ENCODE data around the gene MYO18A.
A peak's percentile ranks its signal among the peaks of the same experiment; 100 is the strongest.
"Not testable (repeated sequence)": the region's sequence is repeated elsewhere in the genome, so short reads cannot be mapped to it uniquely, and the experiment has no call there.

The MYO18A gene, protein sequence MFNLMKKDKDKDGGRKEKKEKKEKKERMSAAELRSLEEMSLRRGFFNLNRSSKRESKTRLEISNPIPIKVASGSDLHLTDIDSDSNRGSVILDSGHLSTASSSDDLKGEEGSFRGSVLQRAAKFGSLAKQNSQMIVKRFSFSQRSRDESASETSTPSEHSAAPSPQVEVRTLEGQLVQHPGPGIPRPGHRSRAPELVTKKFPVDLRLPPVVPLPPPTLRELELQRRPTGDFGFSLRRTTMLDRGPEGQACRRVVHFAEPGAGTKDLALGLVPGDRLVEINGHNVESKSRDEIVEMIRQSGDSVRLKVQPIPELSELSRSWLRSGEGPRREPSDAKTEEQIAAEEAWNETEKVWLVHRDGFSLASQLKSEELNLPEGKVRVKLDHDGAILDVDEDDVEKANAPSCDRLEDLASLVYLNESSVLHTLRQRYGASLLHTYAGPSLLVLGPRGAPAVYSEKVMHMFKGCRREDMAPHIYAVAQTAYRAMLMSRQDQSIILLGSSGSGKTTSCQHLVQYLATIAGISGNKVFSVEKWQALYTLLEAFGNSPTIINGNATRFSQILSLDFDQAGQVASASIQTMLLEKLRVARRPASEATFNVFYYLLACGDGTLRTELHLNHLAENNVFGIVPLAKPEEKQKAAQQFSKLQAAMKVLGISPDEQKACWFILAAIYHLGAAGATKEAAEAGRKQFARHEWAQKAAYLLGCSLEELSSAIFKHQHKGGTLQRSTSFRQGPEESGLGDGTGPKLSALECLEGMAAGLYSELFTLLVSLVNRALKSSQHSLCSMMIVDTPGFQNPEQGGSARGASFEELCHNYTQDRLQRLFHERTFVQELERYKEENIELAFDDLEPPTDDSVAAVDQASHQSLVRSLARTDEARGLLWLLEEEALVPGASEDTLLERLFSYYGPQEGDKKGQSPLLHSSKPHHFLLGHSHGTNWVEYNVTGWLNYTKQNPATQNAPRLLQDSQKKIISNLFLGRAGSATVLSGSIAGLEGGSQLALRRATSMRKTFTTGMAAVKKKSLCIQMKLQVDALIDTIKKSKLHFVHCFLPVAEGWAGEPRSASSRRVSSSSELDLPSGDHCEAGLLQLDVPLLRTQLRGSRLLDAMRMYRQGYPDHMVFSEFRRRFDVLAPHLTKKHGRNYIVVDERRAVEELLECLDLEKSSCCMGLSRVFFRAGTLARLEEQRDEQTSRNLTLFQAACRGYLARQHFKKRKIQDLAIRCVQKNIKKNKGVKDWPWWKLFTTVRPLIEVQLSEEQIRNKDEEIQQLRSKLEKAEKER (N-terminal part only)

GRCh38 chr17:29180034-29180787, at the start of gene MYO18A:
MYO18A (minus strand) TSS chr17:29180398; CDS start chr17:29166940, 13,458 bp downstream.
- peak within 1 kb of the TSS; percentile 87 for H3K27ac ChIP-seq
- TF ChIP-seq ZFX (IDR thresholded peaks at IDR 0.05), result peak; percentile 44
- TF ChIP-seq, protein P1, sequence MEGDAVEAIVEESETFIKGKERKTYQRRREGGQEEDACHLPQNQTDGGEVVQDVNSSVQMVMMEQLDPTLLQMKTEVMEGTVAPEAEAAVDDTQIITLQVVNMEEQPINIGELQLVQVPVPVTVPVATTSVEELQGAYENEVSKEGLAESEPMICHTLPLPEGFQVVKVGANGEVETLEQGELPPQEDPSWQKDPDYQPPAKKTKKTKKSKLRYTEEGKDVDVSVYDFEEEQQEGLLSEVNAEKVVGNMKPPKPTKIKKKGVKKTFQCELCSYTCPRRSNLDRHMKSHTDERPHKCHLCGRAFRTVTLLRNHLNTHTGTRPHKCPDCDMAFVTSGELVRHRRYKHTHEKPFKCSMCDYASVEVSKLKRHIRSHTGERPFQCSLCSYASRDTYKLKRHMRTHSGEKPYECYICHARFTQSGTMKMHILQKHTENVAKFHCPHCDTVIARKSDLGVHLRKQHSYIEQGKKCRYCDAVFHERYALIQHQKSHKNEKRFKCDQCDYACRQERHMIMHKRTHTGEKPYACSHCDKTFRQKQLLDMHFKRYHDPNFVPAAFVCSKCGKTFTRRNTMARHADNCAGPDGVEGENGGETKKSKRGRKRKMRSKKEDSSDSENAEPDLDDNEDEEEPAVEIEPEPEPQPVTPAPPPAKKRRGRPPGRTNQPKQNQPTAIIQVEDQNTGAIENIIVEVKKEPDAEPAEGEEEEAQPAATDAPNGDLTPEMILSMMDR (conservative IDR thresholded peaks at IDR 0.05), result peak; percentile 95

- TF ChIP-seq, protein P1 (conservative IDR thresholded peaks at IDR 0.05), result no peak
- TF ChIP-seq ZFX (IDR thresholded peaks at IDR 0.05), result no peak
- H3K27ac ChIP-seq, result no peak overlapping the region
Observed at GRCh38 chr17:29225396-29225795, 45.2 kb upstream of the MYO18A start.

GRCh38 chr17:29221338-29221737, 41.1 kb upstream of the MYO18A start:
- H3K27ac ChIP-seq, result not testable (repeated sequence)

DNA sequence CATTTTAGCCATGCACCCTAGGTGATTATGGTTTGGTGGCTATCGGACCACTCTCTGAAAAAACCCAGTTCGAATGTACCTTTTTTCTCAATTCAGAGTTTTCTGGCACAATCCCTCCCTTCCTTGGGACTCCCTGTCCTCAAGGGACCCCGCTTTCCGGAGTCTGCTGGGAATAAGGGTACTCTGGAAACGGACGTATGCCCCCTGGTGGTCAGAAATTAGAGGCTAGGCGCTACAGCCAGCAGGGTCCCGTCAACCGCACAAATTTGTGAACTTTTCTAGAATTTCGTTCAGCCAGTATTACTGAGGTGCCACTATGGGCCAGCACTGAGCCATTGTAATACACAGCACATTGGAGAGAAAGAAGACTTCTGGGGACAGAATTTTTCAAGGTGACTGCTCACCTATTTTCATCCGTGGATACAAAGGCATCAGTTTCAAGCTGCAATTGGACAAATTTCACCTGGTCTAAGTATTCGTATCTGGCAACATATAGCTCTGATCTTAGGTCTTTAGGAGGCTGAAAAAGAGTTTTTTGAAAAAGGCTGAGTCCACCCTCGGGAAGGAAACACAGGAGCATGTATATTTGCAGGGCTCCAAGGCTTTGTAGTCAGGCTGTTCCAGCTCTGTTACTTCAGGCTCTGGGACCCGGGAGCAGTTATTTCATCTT, 39.3 kb upstream of the MYO18A start:
- TF ChIP-seq ZFX (IDR thresholded peaks at IDR 0.05), result no peak
- TF ChIP-seq, protein P1 (conservative IDR thresholded peaks at IDR 0.05), result peak; percentile 97
- H3K27ac ChIP-seq, result no peak overlapping the region

- H3K27ac ChIP-seq, result no peak overlapping the region
- TF ChIP-seq ZFX (IDR thresholded peaks at IDR 0.05), result no peak
- TF ChIP-seq, protein P1 (conservative IDR thresholded peaks at IDR 0.05), result no peak
Observed at GRCh38 chr17:29216856-29217255, 36.7 kb upstream of the MYO18A start.

DNA sequence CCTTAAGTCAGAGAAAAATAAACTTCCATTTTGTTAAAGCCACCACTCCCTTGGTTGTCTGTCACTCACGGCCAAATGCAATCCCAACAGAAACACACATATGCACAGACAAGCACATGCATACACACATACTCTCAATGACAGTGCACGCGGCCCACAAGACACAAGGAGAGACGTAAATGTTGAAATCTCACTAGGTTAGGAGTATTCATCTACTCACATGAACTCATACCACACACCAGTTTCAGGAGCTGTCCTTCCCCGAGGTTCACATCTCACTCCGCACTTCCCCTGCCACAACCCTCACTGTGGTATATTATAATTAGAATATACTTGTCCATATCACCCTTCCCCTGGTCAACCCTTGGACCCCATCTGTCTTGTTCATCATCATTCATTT, 36.0 kb upstream of the MYO18A start:
- no peak for TF ChIP-seq ZFX (IDR thresholded peaks at IDR 0.05)
- TF ChIP-seq, protein P1 (conservative IDR thresholded peaks at IDR 0.05), result no peak
- H3K27ac ChIP-seq, result no peak overlapping the region

Data from C4-2B (cell line).